Measurements from ENCODE around the gene VOPP1.

DNA sequence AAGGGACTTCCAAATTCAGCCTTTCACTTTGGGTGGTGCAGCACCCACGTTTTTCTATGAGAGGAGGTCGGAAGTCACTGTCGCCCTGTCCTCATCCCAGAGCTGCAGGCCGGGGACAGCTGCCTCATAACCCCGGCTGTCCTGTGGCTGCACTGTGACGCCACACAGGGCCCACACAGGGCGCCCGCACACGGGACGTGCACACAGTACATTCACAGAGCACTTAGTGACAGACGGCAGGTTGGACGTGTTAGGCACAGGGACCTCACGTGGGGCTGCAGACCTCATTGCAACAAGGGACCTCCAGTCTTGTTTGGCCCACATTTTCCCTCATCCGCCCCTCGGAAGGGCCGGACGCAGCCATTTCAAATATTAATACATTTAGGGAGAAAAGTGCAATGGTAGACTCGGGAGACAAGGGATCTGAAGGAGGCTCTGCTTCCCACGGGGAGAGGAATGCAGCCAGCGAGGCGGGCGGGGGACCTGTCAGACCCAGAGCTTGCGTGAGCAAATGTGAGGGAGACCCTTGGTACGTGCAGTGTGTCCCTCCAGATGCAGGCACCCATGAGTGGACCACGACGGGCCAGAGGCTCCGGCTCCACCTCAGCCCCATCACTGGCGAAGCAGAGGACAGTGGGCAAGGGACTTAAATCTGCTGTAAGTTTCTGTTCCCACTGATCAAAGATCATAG lies 86.7 kb downstream of the VOPP1 start:
- TF ChIP-seq, protein P1, sequence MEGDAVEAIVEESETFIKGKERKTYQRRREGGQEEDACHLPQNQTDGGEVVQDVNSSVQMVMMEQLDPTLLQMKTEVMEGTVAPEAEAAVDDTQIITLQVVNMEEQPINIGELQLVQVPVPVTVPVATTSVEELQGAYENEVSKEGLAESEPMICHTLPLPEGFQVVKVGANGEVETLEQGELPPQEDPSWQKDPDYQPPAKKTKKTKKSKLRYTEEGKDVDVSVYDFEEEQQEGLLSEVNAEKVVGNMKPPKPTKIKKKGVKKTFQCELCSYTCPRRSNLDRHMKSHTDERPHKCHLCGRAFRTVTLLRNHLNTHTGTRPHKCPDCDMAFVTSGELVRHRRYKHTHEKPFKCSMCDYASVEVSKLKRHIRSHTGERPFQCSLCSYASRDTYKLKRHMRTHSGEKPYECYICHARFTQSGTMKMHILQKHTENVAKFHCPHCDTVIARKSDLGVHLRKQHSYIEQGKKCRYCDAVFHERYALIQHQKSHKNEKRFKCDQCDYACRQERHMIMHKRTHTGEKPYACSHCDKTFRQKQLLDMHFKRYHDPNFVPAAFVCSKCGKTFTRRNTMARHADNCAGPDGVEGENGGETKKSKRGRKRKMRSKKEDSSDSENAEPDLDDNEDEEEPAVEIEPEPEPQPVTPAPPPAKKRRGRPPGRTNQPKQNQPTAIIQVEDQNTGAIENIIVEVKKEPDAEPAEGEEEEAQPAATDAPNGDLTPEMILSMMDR (IDR thresholded peaks at IDR 0.05) = no peak
- no peak for TF ChIP-seq POLR2A (IDR thresholded peaks at IDR 0.05)

Data from ovary (tissue), 3 donors.